ENCODE results near the gene PKMYT1.

GRCh38 chr16:2966043-2966807, 14.0 kb downstream of the PKMYT1 start:
- TF ChIP-seq CTCF (IDR thresholded peaks at IDR 0.05; ENCODE audit: insufficient read depth, low read length) (no peak), GABPA (IDR thresholded peaks at IDR 0.05; ENCODE audit: low read depth) (no peak), POLR2AphosphoS5 (IDR thresholded peaks at IDR 0.05; ENCODE audit: low read depth) (no peak), REST (IDR thresholded peaks at IDR 0.05; ENCODE audit: insufficient replicate concordance, low read depth) (no peak), SPI1 (IDR thresholded peaks at IDR 0.05; ENCODE audit: borderline replicate concordance, low read depth) (no peak)

Data from HL-60 (cell line).